ENCODE measurements around the gene HSD17B14. TPM values are rescaled to one million over a fixed set of nuclear protein-coding genes. Genes with fewer than 3 reads are reported as not detected.

HSD17B14 gene
- total and polyA plus RNA-seq, 9 of the 15 experiments (the other 6 are each of a cell fraction or from before 2014, with no cell fraction given) = 0.16 TPM; not detected in 8

- TF ChIP-seq CUX1 (CRISPR knock-in tag; IDR thresholded peaks at IDR 0.05) (no peak; the same call in 1 of the 2 replicates), AFF1 (IDR thresholded peaks at IDR 0.05; ENCODE audit: low read depth in 1 of 2, partially characterized antibody in 2 of 2) (peak; percentile 23 to 95), POLR3G (IDR thresholded peaks at IDR 0.05; ENCODE audit: extremely low read depth, insufficient read length, insufficient replicate concordance) (no peak), SMC3 (conservative IDR thresholded peaks at IDR 0.05; ENCODE audit: insufficient read depth, low read depth, low read length) (no peak), HMG20B (CRISPR knock-in tag; IDR thresholded peaks at IDR 0.05) (no peak), ZNF316 (IDR thresholded peaks at IDR 0.05) (no peak), ZNF707 (CRISPR knock-in tag; conservative IDR thresholded peaks at IDR 0.05) (no peak), FUS (optimal IDR thresholded peaks at IDR 0.05; ENCODE audit: low read depth, low read length) (no peak), ZNF280A (IDR thresholded peaks at IDR 0.05; ENCODE audit: low read depth, partially characterized antibody) (no peak), ZNF717 (CRISPR knock-in tag; IDR thresholded peaks at IDR 0.05) (no peak), SMARCA5 (IDR thresholded peaks at IDR 0.05) (peak; percentile 13; the same call in 1 of the 2 replicates), HDGF (IDR thresholded peaks at IDR 0.05) (no peak), POLR2H (tag; IDR thresholded peaks at IDR 0.05; ENCODE audit: low read depth) (peak; percentile 93), SMARCA4 (IDR thresholded peaks at IDR 0.05) (peak; percentile 99), MCM3 (IDR thresholded peaks at IDR 0.05) (no peak), ZNF699 (CRISPR knock-in tag; IDR thresholded peaks at IDR 0.05; ENCODE audit: insufficient replicate concordance) (no peak)
Observed at GRCh38 chr19:48878196-48879024, 42.1 kb upstream of the HSD17B14 start (continued).

Measured in K562 (cell line).